GM08714 (cell line): ENCODE data around the gene CARMIL1.

ENCODE experiments used
- H3K4me3 ChIP-seq: fragments of 200-500 bp; sonication (Bioruptor generic); 2 replicates; pipeline ENCODE4 v1.5.1; 2014; ENCODE audit warnings: mild to moderate bottlenecking, low read length, inconsistent platforms
- ZNF274 ChIP-seq: IDR thresholded peaks from 2 replicates; pipeline ENCODE4 v1.6.1; 2012; ENCODE audit warnings: mild to moderate bottlenecking, low read depth, low read length

Gene CARMIL1

DNA sequence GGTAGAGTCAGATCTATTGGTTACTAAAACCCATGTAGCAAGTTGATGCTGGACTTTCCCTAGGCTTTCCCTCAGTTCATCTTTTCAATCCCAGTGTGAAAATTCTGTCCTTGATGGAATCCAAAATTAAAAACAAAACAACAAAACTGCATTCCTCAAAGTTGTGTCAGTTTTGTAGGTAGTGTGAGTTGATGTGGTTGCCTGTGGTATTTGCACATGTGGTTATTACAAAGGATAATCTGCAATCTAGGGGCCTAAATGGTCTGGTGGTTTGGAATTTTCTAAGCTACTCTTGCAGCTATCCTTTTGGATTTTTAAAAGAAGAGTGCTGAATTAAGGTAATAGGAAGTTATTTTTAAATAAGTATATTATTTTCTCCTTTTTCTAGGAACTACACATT lies 240.7 kb downstream of the CARMIL1 start:
- TF ChIP-seq ZNF274 = no peak

DNA sequence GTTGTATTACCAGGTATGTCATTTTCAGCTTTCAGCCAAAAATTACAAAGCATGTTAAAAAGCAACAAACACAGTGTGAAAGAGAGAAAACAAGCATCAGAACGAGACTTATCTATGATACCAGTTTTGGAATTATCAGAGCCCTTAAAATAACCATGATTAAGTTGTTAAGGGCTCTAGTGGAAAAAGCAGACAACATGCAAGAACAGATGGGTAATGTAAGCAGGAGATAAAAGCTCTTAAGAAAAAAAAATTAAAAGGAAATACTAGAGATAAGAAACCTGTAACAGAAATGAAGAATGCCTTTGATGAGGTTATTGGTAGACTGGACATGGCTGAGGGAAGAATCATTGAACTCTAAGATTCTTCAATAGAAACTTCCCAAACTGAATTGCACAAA lies 245.4 kb downstream of the CARMIL1 start:
- no peak overlapping the region for H3K4me3 ChIP-seq
- TF ChIP-seq ZNF274 = no peak

More for the DNA sequence above, 240.7 kb downstream of the CARMIL1 start:
- H3K4me3 ChIP-seq = no peak overlapping the region

DNA sequence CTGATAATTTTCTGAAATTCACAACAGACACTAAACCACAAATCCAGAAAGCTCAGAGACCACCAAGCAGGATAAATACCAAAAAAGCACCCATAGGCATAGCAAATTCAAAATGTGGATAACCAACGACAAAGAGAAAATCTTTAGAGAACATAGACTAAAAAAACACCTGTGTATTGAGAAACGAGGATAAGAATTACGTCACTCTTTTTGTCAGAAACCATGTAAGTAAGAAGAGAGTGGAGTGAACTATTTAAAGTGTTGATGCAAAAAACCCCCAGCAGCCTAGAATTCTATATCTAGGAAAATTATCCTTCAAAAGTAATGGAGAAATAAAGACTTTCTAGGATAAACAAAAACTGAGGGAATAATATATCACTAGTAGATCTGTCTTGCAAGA lies 245.9 kb downstream of the CARMIL1 start:
- no peak overlapping the region for H3K4me3 ChIP-seq
- TF ChIP-seq ZNF274 = no peak

DNA sequence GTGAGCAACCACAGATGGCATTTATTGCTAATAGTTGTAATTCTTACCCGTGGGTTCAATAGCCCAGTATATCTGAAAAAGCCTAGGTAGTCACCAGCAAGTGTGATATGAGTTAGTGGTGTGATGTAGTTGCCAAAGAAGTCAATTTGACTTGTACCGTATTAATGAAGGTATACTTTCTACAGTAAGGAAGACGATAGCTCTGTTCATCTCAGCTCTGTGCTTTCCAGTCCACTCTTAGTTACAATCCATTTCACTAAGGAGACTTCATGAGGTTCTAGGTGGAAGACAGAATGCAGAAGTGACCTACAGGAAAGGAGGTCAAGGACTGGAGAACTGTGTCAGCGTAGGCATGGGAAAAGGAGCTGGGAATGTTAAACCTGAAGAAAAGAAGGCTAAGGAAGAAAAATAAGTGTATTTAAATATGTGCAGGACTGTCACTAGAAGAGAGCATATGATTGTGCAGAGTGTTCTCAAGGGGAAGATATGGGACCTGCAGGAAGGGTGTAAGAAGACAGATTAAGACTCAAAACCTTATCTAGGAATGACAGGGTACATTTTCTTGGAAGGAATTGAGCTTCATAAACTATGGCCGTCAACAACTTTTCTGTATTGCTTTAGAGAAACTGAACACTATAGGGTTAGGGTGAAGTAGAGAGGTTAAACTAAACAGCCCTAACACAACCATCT lies 255.9 kb downstream of the CARMIL1 start:
- TF ChIP-seq ZNF274 = no peak
- H3K4me3 ChIP-seq = no peak overlapping the region

DNA sequence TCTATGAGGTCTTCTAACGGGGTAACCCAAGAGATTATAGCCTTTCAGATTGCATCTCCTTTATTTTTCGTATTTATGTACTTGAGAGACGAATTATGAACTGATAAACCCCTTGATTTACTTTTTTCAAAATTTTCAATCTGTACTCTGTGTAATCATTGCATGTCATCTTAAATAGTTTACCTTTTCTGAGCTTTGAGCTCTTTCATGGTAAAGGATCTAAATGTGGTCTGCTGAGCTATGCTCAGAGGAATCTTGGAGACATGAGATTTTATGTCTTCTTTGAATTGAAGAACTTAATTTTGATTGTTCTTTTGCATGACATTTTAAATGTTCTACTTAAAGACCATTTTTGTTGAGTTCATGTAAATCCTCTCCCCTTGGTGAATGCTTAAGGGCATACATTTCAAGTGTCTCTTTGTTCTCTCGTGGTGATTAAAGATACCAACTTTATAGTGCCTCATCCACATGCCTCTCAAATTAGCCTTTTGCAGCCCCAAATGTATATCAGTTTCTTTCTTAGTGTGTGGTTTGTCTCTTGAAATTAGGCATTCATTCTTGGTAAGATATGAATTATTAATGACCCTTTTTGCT lies 256.6 kb downstream of the CARMIL1 start:
- H3K4me3 ChIP-seq = no peak overlapping the region
- no peak for TF ChIP-seq ZNF274

DNA sequence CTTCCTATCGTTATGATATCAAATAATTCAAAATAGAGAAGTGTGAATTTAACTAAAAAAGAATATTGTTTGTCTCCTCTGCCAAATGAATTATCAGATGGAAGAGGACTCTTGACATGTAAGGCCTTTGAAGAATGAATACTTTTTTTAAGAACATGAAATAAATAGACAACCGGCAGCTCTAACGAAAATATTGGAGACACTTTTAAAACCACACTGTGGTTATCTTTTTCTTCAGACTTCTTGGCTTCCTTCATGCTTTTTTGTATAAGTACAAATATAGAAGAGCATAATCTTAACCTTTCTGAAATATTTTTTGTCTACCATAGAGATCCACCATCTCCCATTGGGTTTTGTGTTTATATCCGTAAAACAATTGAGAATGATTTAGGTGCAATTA lies 257.6 kb downstream of the CARMIL1 start:
- no peak overlapping the region for H3K4me3 ChIP-seq
- TF ChIP-seq ZNF274 = no peak

DNA sequence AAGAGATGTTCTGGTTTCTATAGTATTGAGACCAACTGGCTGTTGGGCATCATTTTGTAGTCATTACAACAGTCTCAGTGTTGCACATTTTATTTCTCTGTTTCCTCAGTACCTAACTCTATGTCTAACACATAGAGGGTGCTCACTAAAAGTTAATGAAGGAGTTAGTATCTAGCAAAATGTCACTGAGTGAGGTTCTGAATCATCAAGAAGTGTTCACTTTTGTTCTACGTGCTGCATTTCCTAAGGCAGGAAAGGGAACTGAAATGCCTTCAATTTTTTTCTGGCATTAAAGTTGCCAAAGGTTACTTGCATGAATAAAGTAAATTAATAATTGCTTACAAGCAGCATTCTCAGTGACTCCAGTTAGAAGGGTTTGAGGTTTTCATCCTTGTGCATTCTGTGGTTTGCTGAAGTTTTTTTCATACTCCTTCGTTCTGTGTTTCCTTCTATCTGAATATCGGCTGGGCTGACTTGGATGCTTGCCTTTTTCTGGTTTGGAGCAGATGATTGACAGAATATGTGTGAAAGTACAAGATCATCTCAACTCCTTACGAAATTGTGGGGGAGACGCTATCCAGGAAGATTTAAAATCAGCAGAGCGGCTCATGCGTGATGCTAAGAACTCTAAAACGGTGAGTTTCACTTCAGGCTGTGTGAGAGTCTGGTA lies 258.3 kb downstream of the CARMIL1 start:
- TF ChIP-seq ZNF274 = no peak

DNA sequence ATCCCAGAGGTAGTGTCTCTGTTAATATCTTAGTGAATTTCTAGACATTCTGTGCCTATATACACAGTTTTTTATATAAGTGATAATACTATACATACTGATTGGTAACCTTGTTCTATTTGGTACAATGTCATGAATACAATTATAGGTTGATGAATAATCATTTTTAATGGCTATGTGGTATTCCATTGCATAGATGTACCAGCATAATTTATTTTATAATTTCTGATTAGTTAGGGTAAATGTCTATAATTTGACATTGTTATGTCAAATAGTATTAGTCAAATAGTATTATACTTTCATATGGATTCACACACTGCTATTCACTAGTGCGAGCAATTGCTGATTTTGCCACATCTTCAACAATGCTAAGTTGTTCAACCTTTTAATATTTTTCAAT lies 262.1 kb downstream of the CARMIL1 start:
- no peak for TF ChIP-seq ZNF274
- no peak overlapping the region for H3K4me3 ChIP-seq

More for the DNA sequence above, 258.3 kb downstream of the CARMIL1 start:
- no peak overlapping the region for H3K4me3 ChIP-seq

DNA sequence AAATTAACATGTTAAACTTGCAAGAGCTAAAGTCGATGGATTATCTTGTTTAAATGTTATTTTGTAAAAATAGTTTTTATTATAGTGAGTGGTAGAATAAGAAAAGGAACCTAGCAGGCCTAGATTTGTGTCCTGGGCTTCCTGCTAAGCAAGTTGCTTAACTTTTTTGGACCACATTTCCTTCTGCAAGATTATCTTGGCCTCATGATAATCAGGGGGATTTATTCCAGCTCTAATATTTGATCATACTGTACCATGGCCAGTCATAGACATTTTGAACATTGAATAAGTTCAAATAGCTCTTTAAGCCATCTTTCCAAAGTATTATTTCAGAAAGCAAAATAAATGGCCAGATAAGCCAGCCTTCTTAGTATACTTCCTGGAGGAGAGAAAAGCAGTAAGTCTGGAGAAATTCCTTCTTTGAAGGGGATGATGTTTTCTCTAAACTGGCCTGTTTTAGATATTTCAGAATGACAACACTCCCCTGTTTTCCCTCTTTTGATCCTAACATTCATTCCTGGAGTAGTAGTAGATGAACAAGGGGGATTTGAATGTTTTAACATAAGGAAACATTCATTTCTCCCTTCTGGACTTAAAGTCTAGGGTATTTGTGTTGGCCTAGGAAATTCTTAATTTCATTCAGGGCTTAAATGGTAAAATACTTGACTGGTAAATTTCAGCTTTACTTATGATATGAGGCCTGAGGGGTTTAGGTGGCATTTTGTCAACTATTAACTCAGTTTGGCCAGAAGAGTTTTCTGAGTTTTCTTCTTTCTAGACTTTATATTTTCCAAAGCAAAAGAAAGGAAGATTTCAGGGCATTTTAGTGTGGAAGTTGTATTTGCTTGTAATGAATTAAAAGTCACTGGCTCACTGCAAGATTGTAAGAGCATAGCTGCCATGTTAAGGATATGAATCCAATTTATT lies 264.1 kb downstream of the CARMIL1 start:
- no peak overlapping the region for H3K4me3 ChIP-seq
- no peak for TF ChIP-seq ZNF274

DNA sequence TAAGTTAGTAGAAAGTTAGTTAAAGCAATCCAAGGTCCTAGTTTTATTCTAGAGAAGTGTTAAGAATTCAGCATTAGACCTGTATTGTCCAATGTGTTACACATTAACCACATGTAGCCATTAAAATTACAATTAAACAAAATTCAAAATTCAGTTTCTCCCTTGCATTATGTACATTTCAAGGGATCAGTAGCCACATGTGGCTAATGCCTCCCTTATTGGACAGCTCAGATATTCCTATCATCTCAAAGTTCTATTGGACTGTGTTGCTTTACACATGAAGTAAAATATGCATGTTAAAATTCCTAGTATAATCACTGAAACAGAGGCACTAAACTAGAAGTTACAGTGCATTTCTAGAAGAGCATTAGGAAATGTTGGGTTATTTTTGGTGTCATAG lies 265.7 kb downstream of the CARMIL1 start:
- H3K4me3 ChIP-seq = no peak overlapping the region
- no peak for TF ChIP-seq ZNF274

DNA sequence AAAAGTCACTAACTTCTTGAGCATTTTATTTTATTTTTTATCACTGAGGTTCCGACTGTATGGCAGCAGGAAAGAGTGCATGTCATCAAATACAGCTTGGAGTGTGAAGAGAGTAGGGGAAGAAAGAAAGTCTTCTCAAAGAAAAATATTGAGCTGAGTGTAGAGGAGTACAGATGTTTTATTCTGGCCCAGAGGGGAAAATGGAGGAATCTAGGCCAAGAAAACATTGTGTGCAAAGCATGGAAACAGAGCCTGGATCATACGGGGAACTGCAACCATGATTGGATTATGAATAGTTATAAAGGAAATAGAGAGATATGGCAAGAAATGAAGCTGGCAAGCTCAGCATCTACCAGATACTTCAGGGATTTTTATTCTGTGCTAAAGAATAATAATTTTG lies 268.6 kb downstream of the CARMIL1 start:
- no peak overlapping the region for H3K4me3 ChIP-seq
- TF ChIP-seq ZNF274 = no peak

DNA sequence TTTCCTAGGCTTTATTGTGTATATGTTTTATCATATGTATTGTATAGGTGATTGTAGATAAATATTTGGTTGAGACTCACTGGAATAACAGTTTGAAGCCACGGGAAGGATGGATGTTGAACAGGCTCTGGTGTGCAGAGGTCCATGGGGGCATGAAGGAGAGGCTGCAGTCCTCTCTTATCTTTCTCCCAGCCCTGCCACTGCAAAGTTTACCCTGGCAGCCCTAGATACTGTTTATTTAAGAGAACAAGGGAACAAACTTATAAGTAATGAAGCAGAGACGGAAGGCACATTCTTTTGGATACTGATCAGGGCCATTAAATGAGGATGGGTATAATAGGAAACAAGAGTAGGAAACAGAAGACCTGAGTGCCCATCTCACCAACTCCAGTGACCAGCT lies 269.3 kb downstream of the CARMIL1 start:
- no peak overlapping the region for H3K4me3 ChIP-seq
- TF ChIP-seq ZNF274 = no peak

DNA sequence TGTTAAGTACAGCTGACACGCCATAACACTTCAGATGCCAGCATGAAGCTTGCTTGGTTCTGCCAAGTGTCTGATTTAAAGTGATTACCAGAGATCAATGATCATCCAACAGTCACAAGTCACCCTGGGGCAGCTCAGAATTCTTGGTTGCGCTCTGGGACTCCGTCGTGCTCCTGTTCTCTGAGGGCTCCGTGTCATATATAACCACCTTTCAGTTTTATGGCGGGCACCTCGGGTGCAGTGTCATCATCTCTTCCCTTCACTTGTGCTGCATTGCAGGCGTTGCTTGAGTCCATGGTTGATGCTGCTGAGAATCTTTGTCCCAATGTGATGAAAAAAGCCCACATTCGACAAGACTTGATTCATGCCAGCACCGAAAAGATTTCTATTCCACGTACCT lies 271.5 kb downstream of the CARMIL1 start:
- TF ChIP-seq ZNF274 = no peak

DNA sequence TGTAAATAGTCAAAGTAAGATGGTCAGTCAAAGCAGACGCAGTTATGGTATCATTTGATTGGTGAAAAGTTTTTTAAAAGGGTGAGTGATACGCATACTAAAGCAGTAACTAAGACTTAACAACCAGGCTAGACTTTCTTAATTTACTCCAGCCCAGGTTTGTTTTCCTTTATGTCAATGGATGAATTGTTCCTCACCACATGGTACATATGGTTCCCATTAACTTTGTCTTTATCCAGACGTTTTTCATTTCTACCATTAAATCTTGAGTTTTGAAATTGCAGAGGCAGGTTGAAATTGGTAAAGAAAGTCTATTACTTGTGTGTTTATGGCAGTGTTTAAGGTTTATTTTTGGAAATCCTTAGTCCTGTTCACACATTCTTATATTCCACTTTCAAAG lies 274.3 kb downstream of the CARMIL1 start:
- no peak overlapping the region for H3K4me3 ChIP-seq
- TF ChIP-seq ZNF274 = no peak

More for the DNA sequence above, 271.5 kb downstream of the CARMIL1 start:
- H3K4me3 ChIP-seq = no peak overlapping the region
